Hepatocyte (in vitro differentiated cells): ENCODE data around the gene ZFP36L2.

Source experiments
- EZH2 ChIP-seq: fragments of 200-600 bp; sonication (generic); IDR thresholded peaks from 2 replicates; pipeline ENCODE4 v1.6.1; 2016; ENCODE audit warnings: antibody characterized with exemption, mild to moderate bottlenecking, borderline replicate concordance
- TF ChIP-seq, protein P1 (sequence below): fragments of 200-600 bp; sonication (generic); IDR thresholded peaks from 2 replicates; pipeline ENCODE4 v1.5.1; 2016; ENCODE audit warnings: antibody characterized with exemption, mild to moderate bottlenecking; ENCODE audit not compliant: poor library complexity

DNA sequence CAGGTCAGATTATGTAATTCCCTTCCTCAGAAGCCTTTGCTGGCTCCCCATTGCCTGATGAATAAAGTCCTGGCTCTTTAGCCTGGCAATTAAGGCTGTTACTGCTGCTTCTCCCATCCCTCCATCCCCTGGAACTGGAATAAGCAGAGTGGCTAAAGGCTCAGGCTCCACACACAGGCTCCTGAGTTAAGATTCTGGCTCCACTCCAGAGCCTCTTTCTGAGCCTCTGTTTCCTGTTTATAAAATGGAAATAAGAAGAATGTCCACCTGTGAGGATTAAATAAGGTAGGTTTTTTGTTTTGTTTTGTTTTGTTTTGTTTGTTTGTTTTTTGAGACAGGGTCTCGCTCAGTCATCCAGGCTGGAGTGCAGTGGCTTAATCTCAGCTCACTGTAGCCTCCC is 50.0 kb downstream of the ZFP36L2 start:
- TF ChIP-seq, protein P1, sequence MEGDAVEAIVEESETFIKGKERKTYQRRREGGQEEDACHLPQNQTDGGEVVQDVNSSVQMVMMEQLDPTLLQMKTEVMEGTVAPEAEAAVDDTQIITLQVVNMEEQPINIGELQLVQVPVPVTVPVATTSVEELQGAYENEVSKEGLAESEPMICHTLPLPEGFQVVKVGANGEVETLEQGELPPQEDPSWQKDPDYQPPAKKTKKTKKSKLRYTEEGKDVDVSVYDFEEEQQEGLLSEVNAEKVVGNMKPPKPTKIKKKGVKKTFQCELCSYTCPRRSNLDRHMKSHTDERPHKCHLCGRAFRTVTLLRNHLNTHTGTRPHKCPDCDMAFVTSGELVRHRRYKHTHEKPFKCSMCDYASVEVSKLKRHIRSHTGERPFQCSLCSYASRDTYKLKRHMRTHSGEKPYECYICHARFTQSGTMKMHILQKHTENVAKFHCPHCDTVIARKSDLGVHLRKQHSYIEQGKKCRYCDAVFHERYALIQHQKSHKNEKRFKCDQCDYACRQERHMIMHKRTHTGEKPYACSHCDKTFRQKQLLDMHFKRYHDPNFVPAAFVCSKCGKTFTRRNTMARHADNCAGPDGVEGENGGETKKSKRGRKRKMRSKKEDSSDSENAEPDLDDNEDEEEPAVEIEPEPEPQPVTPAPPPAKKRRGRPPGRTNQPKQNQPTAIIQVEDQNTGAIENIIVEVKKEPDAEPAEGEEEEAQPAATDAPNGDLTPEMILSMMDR, result no peak
- TF ChIP-seq EZH2, result no peak
